22Rv1 (cell line): ENCODE data around the gene TSPAN7.

ENCODE experiments used
- H3K27ac ChIP-seq: fragments of 450-650 bp; 2 replicates; pipeline ENCODE4 v1.5.1; 2017
- ZFX ChIP-seq: fragments of 450-650 bp; IDR thresholded peaks from 2 replicates; pipeline ENCODE4 v1.6.1; 2017; ENCODE audit warnings: antibody characterized with exemption, borderline replicate concordance
- TF ChIP-seq, protein P1 (sequence below): fragments of 450-650 bp; IDR thresholded peaks from 2 replicates; pipeline ENCODE4 v1.5.1; 2017; ENCODE audit warnings: mild to moderate bottlenecking

Gene TSPAN7

GRCh38 chrX:38651625-38652601 is 90.6 kb downstream of the TSPAN7 start:
- no peak overlapping the region for H3K27ac ChIP-seq
- TF ChIP-seq ZFX, result no peak
- TF ChIP-seq, protein P1, sequence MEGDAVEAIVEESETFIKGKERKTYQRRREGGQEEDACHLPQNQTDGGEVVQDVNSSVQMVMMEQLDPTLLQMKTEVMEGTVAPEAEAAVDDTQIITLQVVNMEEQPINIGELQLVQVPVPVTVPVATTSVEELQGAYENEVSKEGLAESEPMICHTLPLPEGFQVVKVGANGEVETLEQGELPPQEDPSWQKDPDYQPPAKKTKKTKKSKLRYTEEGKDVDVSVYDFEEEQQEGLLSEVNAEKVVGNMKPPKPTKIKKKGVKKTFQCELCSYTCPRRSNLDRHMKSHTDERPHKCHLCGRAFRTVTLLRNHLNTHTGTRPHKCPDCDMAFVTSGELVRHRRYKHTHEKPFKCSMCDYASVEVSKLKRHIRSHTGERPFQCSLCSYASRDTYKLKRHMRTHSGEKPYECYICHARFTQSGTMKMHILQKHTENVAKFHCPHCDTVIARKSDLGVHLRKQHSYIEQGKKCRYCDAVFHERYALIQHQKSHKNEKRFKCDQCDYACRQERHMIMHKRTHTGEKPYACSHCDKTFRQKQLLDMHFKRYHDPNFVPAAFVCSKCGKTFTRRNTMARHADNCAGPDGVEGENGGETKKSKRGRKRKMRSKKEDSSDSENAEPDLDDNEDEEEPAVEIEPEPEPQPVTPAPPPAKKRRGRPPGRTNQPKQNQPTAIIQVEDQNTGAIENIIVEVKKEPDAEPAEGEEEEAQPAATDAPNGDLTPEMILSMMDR, result no peak

DNA sequence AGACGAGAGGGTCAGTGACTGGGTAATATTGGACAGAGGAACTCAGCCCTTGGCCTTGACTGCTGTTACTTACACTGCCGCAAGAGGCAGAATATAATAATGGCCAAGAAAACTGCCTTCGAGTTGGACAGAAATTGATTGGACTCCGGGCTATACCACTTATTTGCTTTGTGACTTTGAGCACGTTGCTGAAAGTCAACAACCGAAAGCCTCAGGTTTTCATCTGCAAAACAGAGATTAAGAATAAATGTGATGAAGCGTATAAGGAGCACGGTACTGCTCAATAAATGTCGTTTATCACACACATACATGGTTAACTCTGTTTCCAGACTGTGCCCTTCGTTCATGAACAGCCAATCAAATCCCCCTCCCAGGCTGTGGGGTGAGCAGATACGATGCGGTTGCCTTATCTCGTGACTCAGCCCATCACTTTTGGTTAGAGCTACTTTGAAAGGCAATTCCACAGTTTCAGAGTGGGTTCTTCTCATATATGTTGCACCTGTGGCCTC is 91.6 kb downstream of the TSPAN7 start:
- H3K27ac ChIP-seq, result no peak overlapping the region
- TF ChIP-seq, protein P1, result 0 out of 2 replicates have a peak, but pooled peaks have one; percentile 22
- no peak for TF ChIP-seq ZFX

GRCh38 chrX:38654302-38654701 is 93.0 kb downstream of the TSPAN7 start:
- TF ChIP-seq, protein P1, result peak; percentile 53
- TF ChIP-seq ZFX, result no peak
- H3K27ac ChIP-seq, result no peak overlapping the region

DNA sequence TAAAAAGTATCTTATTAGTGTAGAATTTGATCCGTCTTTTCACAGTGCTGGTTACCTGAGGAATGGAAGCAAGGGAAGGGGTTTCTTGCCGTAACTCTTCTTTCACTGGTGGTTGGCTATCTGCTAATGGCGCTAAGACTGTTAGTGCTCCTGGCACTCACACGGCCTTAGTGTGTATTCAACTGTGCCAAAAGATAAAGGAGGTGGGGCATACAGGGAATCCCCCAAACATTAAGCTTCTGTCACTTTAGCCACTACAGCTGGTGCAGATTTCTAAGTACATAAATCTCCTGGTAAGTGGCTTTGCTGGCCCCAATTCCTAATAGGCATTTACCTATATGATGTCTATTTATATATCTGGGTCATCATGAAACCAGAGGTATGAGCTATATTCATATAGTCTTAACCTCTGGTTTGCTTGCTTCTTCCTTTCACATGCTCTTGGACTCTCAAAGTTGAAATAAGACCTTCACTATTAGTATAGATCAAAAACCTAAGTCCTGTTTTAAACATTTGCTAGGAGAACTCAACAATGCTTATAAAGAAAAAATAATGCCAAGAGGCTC is 95.1 kb downstream of the TSPAN7 start:
- TF ChIP-seq, protein P1, result no peak
- no peak for TF ChIP-seq ZFX
- no peak overlapping the region for H3K27ac ChIP-seq

GRCh38 chrX:38657562-38657961 is 96.2 kb downstream of the TSPAN7 start:
- TF ChIP-seq, protein P1, result no peak
- no peak for TF ChIP-seq ZFX
- no peak overlapping the region for H3K27ac ChIP-seq

DNA sequence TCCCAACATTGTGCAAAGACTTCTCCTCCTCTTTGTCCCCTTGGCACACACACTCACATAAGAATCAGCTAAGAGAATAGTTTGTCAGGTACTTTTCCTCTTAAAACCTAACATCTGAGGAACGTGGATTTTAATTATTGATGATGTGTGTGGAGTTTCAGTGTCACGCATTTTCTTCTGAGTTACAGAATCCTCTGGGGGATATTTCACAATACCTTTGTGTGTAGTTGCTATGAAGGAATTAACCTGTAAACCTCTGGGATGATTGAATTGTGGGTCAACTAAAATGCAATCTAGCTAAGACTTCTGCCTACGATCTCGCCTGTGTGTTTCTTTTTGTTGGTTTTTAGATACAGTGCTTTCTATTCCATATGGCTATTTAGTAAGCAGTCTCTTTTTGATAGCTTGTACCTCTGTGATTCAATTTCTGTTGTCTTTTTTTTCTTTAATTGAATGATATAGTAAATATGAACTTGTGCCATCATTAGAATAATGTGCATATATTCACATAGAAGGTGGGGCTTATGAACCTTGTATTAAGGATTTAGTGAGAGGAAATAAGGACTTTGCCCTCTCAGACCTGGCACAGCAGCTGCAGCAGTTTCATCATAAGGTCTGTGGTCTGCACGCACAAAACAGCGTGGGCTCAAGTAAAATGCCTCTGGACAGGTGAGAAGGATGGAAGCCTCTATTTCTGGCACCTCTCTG is 99.2 kb downstream of the TSPAN7 start:
- H3K27ac ChIP-seq, result no peak overlapping the region
- TF ChIP-seq, protein P1, result no peak
- TF ChIP-seq ZFX, result no peak

- TF ChIP-seq, protein P1, result no peak
- TF ChIP-seq ZFX, result no peak
These were observed 99.7 kb downstream of the TSPAN7 start for GRCh38 chrX:38661103-38661441.

More at GRCh38 chrX:38661103-38661441, 99.7 kb downstream of the TSPAN7 start:
- H3K27ac ChIP-seq, result no peak overlapping the region
